ENCODE results near the gene FBXW2.

- TF ChIP-seq CTCF (conservative IDR thresholded peaks at IDR 0.05; ENCODE audit: low read length) (no peak), EZH2phosphoT487 (IDR thresholded peaks at IDR 0.05; ENCODE audit: borderline replicate concordance) (no peak)
Measured at GRCh38 chr9:120745278-120745677, 47.9 kb downstream of the FBXW2 start.

Data from Loucy (cell line).